Stimulated activated CD4-positive, alpha-beta T cell treated with anti-CD3 and anti-CD28 coated beads, Interleukin-4, amount 100 ng/mL, for 1 hour (primary cell): ENCODE data around the gene IMP3.
A peak's percentile ranks its signal among the peaks of the same experiment; 100 is the strongest.
"Not testable (repeated sequence)": the region's sequence is repeated elsewhere in the genome, so short reads cannot be mapped to it uniquely, and the experiment has no call there.

Source experiments
- DNase-seq: peaks from one replicate; pipeline ENCODE4 v3.0.0-alpha.2; 2020

IMP3 gene, protein sequence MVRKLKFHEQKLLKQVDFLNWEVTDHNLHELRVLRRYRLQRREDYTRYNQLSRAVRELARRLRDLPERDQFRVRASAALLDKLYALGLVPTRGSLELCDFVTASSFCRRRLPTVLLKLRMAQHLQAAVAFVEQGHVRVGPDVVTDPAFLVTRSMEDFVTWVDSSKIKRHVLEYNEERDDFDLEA

DNA sequence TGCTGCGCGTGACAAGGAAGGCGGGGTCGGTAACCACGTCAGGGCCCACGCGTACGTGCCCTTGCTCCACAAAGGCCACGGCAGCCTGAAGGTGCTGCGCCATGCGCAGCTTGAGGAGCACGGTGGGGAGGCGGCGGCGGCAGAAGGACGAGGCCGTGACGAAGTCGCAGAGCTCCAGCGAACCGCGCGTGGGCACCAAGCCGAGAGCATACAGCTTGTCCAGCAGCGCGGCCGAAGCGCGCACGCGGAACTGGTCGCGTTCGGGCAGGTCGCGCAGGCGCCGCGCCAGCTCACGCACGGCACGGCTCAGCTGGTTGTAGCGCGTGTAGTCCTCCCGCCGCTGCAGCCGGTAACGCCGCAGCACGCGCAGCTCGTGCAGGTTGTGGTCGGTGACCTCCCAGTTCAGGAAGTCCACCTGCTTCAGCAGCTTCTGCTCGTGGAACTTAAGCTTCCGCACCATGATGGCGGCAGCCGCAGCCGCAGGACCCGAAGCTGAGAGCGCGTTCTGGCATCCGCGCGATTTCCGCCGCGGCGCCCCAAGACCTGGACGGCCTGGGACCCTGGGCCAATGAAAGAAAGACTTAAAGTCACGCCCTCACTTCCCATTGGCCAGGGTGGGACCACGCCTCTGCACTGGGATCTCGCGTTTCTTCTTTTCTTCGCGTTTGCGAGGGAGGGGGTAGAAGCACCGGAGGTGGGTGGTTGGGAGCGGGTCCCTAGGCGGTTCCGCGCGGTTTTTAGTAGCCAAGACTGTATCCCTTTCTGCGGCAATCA lies at the start of gene IMP3:
IMP3 (minus strand) TSS at position 516 of the 774 bp plus-strand sequence; CDS start at position 460, 56 bp downstream.
- DNase-seq: peak; percentile 88

DNA sequence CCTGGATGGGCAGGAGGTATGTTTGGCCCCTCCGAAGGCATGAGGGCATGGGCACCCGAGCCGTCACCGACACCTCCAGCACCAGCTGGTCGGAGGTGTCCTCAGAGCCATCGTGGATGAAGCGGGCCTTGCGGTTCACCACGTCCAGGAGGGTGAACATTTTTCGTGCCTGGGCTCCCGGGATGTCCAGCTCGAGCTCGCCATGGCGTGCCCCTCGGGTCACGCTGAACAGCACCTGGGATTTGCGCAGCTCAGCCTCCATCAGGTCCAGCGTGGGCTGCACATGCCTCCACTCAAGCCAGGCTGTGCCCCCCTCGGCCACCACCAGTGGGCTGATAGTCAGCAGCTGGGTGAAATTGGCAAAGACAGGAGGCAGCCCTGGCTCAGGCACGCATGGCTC lies 49.4 kb upstream of the IMP3 start:
- DNase-seq: not testable (repeated sequence)

DNA sequence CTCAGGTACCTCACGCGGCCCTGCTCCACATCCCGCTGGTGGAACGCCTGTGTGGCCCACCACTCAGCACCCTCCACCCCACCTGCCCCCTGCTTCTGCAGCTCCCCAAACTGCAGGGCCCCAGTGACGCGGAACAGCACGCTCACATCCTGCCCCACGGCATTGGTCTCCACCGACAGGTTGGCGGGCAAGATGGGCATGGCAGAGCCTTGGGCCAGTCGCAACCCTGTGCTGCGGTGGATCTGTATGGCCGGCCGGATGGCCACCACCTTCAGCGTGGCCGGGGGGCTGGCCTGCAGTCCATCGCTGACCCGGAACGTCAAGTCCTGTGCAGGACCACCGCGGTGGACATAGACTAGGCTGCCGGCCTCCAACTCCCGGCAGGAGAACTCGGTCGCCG lies 48.8 kb upstream of the IMP3 start:
- no peak for DNase-seq

DNA sequence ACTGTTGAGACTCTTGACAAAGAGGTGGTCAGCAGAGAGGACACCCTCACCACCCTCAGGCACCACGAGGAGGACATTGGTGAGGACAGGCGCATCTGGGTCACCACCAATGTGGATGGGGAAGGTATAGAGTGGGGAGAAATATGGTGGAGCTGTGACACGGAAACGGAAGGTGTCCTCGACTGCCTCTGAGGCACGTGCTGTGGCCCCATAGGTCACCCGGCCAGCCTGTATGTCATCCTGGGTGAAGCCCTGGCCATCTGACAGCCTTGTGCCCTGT lies 48.2 kb upstream of the IMP3 start:
- no peak for DNase-seq

DNA sequence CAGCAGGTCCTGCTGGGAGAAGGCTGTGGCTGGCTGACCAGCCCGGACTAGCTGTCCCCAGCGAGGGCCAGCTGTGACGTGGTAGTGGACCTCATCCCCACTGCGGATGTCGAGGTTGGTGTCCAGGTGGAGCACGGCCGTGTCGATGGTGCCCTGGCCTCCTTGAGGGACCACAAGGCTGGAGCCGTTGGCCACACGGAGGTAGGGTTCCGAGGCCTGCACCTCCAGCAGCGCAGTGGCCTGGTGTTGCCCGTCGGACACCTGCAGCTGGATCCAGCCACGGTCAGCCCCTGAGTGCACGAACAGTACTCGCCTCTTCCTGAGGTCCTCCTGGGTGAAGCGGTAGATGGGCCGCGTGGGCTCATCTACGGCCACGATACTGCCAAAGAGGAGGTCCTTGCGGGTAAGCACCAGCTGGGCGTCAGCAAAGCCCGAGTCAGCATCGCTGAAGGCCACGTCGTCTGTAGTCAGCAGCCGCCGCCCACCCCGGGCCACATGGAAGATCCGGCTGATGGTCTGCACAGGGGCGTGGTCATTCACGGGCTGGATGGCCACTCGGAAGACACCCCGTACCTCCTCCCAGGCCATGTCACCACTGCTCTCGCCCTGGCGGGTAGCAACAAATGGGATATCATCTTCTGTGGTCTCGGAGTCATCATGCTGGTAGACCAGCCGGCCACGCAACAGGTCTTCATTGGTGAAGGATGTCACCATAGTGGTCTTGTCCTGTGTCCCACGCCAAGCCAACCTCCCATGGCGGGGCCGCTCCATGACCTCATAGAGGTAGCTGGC lies 47.7 kb upstream of the IMP3 start:
- DNase-seq: no peak

DNA sequence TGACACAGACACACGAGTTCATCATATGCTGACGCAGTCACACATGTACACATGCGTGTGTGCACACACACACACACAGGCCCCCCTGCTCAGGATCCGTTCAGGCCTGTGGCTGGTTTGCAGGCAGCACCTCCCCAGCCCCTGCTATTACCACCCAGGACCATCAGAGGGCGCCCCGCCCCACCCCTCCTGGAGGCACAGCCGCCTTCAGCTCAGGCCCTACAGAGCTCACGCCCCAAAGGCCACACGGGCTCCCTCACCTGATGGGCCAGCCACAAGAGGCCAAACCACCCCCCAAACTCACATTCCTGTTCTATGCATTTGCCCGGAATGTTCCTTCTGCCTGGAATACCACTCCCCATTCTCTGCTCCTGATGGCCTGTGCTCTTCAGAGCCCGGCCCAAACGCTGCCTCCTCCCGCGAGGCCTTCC lies 46.2 kb upstream of the IMP3 start:
- DNase-seq: peak; percentile 78

DNA sequence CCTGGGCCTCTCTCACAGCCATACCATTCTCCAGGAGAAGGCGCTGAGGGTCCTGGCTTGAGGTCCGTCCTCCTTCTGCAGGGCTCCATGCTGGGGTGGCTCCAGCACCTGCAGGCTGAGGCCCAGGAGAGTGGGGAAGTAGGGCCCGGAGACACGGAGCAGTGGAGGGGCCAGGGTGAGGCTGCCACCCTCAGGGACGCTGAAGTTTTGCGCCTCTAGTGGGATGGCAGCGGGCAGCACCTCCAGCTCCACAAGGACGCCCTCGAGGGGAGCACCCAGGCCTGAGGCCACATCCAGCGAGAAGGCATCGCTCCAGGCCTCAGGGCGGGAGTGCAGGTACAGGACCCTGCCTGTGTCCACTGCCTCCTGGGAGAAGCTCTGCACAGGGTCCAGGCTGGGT lies 45.2 kb upstream of the IMP3 start:
- no peak for DNase-seq

DNA sequence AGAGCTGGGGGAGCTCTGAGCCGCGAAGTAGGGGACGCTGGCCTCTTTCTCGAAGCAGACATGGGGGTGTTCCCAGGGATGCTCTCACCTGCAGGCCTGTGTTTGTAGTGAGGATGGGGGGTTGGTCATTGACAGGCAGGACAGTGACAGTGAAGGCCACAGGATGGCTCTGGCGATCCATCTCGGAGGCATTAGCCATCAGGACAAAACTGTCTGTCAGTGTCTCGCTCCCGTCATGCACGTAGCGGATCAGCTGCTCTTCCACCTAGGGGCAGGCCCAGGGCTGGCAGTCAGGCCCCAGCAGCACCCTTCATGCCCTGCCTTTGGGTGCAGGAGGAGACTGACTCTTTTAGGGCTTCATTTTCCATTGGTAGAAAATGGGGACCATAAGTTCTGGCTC lies 44.6 kb upstream of the IMP3 start:
- DNase-seq: no peak

DNA sequence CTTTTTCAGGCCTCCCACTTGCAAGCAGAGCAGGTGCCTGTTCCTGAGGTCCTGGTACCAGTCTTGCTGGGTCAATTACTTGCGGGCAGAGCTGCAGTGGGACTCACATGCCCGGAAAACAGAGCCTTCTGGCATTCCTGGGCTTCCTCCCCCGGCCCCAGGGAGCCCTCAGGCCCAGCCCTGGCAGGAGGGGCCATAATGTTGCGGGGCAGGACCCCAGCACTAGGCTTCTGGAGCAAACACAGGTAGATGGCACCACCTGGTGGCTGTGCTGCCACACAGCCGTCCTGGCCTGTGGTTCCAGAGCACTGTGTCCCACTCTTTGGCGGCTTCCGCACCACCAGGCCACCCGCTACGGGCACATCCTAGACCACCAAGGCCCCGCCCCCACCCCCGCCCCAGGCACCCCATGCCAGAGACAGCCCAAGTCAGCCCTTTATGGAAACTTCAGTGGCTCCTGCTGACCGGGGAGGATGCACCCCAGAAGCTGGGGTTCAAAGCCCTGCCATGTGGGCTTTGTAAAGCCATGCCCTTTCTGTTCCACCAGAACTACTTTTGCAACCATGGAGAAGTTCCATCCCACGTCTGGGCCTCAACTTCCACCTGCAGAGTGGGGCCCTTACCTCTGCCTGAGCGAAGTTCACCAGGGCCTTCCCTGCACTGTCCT lies 43.8 kb upstream of the IMP3 start:
- peak; percentile 73 for DNase-seq

DNA sequence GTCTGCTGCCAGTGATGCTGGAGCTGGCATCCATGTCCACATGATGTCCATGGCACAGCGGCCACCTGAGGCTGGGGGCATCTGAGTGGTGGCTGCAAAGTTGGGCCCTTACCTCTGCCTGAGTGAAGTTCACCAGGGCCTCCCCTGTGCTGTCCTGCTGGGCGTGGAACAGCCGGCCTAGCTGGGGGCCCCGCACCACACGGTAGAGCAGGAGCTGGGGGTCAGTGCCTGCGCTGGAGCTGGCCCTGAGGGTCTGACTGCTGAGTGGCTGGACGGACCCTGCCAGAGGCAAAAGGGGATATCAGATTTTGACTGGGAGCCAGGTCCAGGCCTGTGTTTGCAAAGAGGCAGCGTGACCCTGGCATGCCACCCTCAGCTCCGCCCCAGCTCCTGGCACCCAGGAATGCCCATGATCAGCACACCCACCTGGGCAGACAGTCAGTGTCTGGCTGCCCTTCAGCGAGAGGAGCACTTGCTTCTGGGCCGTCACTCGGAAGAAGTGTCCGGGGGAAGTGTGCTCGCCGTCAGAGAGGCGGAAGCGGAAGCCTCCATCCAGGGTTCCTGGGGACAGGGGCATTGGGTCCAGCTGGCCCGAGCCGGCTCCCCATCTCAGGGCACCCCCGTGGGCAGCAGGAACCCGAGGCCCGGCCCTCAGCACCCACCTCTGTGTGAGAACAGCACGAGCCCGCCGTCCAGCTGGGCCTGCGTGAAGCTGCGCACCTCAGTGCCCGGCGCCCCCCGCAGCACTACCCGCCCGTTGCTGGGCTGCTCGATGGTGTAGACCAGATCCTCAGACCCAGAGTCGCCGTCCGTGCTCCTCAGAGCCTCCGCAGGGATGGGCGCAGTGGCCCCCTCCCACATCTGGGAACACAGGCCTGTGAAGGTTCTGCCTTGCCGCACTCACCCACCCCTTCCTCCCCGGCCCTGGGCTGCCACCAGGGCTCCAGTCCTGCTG lies 42.4 kb upstream of the IMP3 start:
- DNase-seq: no peak

DNA sequence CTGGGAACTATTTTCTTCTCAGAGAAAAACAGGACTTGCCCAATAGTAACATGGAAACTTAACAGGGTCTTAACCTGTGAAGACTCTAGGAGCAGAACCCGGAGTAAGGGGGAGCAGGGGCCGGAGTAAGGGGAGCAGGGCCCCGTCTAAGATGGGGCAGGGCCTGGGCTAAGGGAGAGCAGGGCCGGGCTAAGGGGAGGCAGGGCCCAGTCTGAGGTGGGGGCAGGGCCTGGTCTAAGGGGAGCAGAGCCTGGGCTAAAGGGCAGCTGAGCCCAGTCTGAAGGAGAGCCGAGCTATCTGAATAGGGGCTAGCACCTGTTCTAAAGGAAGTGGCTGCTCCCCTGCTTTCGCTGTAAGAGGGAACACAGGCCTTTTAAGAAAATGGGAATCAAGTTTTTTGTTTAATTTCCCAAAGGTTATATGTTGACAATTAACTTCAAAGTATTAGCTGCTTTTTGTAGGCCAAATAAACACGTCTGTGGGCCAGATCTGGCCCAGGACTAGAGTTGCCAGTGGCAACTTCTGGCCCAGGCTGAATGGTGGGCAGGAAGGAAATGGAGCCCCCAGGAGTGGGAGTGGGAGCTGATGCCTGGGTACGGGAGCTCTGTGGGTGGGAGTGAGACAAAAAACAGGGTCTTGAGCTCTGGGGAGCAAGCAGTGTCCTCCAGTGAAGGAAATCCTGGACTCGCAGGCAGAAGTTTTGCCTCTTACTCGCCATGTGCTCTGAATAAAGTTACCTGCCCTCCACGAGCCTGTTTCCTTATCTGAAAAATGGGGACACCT lies 40.2 kb upstream of the IMP3 start:
- DNase-seq: no peak

DNA sequence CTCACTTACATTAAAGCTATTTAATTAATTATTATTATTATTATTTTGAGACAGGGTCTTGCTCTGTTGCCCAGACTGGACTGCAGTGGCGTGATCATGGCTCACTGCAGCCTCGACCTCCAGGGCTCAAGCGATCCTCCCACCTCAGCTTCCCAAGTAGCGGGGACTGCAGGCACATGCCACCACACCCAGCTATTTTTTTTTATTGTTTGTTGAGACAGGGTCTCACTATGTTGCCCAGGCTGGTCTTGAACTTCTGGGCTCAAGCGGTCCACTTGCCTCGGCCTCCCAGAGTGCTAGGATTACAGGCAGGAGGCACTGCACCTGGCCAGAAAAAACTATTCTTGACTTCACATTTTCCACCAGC lies 38.3 kb upstream of the IMP3 start:
- not testable (repeated sequence) for DNase-seq

DNA sequence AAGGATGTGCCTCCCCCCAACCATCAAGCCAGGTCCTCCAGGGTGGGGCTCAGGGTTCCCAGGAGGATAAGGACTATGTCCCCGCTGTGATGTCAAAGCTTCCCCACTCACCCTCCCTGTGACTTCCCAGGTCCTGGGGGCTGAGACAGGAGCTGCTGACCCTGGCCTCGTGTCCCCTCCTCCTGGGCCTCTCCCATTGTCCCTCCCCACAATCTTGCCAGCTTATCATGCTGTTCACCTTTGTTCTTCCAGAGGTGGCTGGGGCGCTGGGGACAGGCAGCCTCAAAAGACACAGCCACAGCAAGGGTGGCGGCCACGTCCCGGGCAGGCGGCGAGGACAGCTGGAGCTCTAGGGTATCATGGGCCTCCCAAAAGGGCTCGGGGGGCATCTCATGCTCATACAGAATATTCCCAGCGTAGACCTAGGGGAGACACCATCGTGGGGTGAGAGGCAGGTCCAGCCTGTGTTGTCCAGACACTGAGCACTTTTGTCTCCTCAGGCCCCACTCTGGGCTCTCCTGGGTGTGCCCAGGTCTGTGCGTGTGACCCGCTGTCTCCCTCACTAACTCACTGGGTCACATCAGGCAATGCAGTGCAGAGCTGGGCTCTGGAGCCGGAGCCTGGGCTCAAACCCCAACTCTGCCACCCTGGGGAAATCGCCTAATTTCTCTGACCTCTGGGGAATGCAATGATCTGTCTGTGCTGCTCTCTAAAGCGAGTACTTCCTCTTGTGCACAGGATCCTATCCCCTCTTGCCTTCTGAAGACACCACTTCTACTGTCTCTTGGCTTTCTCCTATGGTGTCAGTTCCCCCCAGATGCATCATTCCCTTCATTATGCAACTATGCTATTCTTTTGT lies 37.7 kb upstream of the IMP3 start:
- no peak for DNase-seq

DNA sequence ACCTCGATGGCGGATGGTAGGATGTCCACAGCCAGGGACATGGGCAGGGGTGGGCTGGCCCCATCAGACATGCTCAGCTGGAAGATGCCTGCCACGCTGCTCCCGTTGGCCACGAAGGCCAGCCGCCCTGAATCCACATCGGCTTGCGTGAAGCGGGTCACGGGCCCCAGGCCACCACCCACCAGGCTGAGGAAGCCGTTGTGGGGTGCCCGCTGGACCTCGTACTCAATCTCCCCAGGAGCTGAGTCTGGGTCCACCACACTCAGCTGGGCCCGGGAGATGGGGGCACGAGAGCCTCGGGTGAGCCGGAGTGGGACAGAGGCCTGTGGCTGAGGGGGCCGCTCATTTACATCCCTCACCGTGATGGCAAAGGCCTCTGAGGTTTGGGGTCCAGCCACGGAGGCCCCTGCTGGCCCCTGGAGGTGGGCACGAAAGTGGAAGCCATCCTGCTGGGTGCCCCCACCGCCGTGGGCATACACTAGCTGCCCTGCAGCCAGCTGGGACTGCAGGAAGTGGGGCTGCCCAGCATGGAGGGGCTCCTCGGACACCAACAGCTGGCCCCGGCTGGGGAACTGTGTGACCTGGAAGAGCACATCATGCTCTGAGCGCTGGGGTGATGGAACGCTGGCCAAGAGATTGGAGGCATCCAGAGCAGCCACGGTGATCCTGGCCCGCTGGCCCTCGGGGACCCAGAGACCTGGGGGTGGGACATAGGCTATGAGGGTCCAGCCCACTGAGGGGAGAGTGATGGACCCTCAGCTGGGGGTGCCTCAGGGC lies 36.9 kb upstream of the IMP3 start:
- no peak for DNase-seq

DNA sequence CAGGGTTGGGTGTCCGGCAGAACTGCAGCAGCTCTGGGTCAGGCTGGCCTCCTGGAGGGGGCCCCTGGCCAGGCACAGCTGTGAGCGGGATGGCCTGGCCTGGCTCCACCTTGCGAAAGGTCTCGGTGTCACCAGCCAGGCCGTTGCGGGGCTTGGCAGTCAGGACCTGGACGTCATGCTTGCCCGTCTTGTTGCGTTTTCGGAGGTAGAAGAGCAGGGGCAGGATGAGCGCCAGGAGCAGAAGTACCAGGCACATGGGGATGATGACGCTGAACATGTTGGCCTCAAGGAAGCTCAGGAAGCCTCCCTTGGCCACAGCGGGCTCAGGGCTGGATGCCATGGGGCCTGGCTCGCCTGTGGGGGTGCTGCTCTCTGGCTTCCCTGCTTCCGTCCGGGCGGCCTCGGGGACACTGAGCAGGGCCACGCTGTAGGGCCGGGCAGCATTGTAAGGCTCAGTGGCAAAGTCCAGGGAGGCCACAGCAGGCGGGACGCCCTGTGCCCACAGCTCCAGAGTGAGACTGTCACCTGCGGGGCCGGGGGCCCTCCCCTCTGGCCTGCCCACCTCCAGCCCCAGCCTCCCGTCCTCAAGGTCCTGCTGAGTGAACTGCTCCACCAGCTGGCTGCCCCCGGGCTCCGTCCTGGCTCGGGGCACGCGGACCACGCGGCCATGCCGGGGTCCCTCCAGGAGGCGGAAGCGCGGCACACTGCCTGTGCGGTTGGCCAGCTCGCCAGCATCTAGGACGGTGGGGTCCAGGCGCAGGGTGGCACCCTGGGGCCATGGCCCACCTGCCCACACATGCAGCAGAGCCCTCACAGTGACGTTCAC lies 35.8 kb upstream of the IMP3 start:
- no peak for DNase-seq

DNA sequence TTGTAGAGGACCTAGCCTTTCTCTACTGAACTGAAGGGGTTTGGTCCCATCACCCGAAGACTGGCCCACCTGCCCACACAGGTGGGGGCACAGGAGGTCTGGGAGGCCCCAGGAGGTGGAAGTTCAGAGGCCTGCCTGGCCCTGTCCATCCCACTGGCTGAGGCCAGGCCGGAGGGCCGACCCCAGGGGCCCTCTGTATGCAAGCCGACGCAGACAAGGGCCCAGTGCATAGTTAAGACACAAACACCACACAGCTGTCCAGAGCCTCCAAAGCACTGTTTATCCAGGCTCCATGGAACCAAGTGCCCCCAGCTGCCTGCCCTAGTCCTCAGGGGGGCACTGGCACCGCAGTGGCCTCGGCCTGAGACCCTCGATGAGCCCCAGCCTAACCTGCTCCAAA lies 34.3 kb upstream of the IMP3 start:
- no peak for DNase-seq

DNA sequence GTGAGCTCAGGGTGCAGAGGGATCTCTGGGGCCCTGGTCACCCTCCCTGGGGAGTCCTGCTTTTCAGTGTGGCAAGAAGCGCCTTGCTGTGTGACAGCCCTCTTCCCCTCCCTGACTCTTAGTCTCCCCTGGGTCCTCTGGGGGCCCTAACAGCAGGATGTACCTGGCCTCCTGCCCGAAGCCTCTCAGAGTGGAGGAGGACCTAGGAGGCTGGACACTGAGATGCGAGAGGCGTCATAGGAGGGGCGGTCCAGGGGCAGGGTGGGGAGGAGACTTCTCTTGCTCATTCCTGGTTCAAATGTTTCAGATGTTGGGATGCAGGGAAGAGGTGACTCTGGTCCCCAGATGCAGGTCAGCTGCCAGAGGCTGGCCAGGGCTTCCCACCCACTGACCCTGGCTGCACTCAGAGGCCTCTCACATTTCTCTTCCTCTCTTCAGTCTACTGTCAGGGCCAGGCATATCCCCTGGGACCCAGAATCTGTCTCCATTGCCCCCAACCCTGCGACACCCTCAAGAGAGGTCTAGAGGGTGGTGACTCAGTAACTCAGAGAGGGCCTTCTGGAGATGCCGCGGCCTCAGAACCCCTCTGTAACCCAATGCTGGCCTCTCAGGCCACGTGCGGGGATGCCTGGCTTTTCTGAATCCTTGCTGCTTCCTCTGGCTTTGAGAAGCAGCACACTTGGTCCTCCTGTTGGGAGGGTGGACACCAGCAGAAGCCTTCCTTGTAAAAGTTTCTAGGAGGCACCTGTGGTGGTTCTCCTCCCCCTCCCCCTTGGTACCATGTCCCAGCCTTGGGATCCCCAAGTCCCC lies 33.6 kb upstream of the IMP3 start:
- DNase-seq: no peak
